Stimulated activated CD4-positive, alpha-beta T cell treated with anti-CD3 and anti-CD28 coated beads, Interleukin-12 subunit alpha, Interleukin-12 subunit beta, amount 100 ng/mL, for 4 hours (primary cell): Measurements from ENCODE around the gene LRCH4.
"Not testable (repeated sequence)": the region's sequence is repeated elsewhere in the genome, so short reads cannot be mapped to it uniquely, and the experiment has no call there.

Experiments used
- DNase-seq: peaks from one replicate; pipeline ENCODE4 v3.0.0-alpha.2; 2020

The LRCH4 gene

DNA sequence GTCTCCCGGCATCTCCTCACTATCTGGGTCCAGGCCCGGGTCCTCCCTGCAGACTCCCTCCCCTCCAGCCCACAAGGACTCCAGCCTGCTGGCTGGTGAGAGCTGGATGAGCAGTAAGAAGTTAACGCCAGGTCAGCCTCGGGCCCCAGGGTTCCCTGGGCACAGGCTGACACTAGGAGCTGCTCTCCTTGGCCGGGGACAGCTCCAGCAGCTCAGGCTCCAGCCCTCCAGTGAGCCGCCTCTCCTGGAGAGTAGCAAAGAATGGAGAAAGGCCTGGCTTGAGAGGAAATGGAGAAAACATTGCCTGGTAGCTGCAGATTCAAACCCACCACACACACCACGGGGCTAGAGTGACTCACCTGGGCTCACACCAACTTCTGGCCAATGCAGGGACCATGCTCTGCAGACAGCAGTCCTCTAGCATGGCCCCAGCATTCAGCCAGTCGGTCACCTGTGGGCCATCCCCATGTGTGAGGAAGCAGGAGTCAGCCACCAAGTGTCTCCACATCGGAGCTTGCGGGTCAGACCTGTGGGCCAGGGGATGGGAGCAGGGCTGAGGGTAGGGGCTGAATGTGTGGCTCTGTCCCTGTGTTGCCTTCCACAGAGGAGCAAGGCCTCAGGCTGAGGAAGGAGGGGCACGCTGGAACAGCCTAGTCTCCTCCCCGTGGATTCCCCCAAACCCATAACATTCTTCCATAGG is 18.7 kb downstream of the LRCH4 start:
- DNase-seq: no peak

DNA sequence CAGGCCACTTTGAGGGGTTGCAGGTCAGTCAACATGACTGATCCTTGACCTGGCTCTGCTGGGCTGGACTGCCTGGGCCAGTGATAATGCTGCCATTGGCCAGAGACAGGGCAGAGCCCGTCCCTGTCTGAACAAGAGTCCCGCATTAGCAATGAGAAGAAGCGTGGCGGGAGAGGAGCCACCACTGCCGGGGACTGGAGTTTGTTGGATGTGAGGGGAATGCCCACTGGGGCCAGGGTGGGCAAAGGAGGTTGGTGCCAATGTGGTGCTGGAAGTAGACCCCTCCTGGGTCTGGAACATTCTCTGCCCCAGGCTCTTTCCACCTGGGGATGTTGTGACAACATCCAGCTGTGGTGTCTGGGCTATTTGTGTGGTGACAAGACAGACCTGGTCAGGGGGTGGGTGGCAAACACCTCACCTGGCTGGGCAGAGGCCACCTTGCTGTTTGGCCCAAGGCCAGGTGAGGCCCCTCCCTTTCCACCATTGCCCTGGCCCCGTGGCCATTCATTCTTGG is 19.9 kb downstream of the LRCH4 start:
- no peak for DNase-seq

DNA sequence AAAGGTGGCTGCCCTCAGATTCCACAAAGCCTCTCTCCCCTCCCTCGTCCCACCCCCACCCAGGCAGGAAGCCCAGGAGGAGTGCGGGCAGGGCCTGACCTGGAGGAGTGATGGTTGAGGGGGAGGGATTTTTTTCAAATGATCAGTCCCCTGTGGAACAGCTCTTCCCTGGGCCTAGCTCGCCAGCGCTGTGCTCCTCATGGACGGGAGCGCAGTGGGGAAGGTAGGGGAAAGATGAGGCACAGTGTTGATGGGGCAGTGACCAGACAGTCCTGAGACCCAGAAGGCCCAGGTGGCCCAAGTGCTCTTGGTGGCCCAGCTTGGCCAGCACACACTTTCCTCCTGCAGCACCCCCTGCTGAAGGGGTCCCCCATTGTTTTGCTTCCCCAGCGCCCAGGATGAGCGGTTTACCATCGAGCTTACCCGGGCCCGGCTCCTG is 20.8 kb downstream of the LRCH4 start:
- no peak for DNase-seq

DNA sequence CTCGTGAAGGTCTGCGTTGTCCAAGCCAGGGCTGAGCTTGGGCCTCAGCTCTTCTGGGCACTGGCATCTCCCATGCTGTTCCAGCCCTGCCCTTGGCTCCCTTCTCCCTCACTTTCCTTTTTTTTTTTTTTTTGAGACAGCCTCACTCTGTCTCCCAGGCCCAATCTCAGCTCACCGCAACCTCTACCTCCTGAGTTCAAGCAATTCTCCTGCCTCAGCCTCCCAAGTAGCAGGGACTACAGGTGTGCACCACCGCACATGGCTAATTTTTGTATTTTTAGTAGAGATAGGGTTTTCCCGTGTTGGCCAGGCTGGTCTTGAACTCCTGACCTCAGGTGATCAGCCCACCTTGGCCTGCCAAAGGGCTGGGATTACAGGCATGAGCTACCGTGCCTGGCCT is 21.5 kb downstream of the LRCH4 start:
- DNase-seq: not testable (repeated sequence)

DNA sequence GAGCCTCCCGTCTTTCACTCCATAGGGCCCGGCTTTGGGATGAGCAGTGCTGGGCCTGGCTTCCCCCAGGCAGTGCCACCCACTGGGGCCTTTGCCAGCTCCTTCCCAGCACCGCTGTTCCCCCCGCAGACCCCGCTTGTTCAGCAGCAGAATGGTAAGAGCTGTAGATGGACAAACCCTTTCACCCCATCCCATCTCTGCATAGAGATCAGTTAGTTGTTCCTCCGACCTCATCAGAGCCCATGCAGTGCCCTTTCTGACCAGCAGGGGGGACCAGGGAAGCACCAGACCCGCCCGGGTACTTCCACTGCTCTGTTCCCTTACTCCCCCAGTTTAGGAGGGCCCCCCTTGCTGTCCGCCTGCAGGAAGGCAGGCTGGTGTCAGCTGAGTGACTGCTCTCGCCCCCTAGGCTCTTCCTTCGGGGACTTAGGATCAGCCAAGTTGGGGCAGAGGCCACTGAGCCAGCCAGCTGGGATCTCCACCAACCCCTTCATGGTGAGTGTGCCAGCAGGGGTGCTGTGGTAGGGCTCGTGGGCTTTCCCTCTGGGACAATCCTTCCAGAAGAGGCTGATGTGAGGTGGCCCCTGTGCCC is 22.0 kb downstream of the LRCH4 start:
- DNase-seq: peak; percentile 88

DNA sequence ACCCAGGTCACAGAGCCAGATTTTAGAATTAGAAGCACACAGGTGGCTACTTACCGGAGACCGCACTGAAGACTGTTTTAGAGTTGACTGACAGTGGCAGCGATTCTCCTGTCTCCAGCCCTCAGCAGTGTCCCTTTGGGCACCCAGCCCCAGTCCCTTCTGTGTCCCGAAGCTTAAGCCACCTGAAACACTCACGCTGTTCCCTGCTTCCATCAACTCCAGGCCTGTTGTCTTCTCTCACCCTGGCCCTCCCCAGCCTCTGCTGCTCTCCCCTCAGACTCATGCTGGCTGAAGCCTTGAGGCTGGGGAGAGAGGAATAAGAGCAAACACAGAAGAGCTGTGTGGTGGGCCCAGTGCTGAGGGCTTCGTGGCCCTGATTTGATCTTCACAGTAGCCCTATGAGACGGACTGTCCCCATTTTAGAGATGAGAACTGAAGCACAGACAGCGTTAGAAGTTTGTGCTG is 22.8 kb downstream of the LRCH4 start:
- DNase-seq: no peak

DNA sequence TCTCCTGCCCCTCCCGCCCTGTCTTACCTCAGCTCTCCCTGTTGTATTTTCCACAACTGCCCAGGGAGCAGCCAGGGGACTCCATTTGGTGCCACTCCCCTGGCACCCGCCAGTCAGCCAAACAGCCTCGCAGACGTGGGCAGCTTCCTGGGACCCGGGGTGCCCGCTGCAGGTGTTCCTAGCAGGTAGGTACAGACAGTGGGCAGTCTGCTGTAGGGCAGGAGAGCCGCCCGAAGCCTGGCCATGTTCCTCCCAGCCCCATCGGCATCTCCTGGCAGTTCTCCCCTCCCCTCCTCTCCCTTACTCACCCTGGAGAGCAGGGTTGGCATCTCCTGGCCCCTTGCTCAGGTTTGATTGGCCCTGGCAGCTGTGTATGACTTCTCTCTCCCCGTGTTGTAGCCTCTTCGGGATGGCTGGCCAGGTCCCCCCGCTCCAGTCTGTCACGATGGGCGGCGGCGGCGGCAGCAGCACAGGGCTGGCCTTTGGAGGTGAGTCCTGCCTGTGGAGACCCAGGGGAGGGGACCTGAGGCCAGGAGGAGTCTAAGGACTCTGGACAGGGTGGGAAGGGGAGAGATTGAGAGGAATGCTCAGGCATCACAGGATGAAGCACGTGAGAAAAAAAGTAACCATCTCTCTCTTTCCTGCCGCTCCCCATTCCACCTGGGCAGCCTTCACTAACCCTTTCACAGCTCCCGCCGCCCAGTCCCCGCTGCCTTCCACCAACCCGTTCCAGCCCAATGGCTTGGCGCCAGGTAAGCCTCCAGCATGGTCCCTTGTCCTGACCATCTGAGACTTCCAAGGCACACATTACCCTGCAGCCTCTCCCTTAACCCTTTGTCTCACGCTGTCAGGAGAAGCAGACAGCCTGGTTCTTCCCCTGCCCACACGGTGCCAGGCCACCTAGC is 23.5 kb downstream of the LRCH4 start:
- DNase-seq: no peak

DNA sequence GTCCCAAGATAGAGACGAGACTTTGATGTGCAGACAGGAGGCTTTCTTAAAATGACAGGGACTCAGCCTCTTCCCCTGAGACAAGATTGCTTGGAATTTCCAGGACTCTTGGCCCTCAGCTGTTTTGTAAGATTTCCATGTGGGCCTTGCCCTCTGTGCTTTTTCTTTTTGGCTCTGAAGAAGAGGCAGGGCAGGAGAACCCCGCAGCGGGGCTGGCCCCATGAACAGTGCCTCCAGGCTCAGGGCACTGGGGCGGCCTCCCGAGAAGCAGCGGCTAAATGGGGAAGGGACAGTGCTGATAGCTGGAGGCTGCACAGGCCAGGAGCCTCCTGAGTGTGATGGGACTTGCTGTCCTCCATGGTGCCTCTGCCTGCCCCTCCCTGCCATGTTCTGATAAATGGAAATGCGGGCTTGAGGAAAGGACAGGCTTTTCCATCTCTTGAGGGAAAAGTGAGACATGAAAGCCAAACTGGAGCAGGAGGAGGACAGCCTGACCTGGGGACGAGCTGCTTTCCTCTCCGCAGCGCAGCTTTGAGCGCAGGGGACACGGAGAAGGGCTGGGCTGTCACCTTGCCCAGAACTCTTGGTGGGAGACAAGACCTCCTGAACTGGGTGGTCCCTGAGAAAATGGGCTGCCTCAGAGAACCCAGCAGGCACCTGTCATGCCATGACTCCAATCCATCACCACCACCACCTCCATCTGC is 24.3 kb downstream of the LRCH4 start:
- no peak for DNase-seq

DNA sequence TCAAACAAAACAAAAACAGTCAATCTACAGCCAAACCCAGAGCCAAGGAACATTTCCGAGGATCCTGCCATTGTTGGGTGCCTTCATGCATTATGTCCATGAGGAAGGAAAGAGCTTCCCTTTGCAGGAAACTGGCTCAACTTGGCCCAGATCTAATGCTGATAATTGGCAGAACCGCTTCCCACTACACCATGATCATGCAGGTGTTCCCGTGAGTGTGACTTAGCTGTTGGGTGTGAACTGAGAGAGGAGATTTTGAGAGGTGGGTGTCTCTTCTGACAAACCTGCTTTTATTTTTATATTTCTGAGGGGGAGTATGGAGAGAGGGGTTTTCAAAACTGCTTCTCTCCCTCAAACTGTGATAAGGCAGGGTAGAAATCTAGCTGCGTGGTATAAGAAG is 26.8 kb downstream of the LRCH4 start:
- no peak for DNase-seq

DNA sequence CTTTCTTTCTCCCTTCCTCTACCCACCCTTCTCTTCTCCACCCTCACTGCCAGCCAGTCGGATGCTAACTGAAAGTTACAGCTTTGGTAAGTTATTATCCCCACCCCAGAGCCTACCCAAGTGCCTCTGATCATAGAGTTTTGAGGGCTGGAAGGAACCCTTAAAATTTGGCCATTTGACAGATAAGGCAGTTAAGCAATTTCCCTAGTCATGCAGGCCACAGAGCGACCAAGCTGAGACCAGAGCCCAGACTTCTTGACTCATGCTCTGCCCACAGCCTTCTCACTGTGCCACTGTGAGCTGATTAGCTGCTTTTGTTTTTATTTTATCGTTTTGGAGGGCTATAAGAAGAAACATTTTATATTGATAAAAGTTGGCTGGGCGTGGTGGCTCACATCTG is 29.4 kb downstream of the LRCH4 start:
- no peak for DNase-seq

DNA sequence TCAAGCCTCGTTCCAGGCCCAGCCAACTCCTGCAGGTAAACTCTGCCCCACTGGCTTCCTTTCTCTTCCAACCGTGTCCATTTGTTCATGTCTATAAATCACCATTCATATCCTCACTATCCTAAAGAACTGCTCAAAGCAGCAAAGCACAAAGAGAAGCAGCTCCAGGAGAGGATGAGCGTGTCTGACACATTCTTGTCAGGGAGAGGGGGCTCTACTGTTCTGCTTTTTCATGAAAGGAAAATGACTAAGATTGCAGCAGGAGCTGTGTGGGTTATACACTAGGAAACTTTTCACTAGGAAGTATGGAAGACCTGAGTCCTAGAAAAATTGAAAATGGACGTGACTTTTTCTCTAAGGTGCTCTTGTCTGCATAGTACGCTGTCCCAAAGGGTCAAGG is 30.2 kb downstream of the LRCH4 start:
- no peak for DNase-seq

DNA sequence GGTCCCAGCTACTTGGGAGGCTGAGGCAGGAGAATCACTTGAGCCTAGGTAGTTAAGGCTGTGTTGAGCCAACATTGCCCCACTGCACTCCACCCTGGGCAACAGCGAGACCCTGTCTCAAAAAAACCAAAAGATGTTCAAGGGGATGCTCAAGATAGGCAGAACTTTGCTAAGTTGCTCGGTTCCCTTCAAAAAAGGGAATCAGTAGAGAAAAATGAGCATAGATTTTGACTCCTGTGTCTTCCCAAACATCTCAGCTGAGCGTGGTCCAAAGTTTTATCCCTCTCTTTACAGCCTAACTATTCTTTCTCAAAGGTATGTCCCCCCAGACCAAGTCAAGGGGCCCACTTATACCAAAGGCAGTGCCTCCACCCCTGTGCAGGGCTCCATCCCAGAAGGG is 32.9 kb downstream of the LRCH4 start:
- no peak for DNase-seq

DNA sequence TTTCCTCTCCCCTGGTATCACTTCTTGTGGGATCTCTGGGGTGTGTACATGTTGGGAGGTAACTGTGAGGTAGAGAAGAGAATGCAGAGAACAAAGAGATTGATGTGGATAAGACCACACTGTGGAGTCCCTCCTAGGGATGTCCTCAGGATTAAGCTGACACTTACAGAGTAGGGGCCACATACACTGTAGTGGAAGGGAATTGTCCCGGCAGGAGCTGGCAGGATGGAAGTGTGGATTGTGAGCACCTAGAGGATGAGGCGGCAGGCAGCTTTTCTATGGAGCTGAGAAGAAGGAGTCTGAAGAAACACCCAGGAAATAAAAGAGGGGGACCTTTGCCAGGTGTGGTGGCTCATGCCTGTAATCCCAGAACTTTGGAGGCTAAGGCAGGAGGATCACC is 33.4 kb downstream of the LRCH4 start:
- no peak for DNase-seq

DNA sequence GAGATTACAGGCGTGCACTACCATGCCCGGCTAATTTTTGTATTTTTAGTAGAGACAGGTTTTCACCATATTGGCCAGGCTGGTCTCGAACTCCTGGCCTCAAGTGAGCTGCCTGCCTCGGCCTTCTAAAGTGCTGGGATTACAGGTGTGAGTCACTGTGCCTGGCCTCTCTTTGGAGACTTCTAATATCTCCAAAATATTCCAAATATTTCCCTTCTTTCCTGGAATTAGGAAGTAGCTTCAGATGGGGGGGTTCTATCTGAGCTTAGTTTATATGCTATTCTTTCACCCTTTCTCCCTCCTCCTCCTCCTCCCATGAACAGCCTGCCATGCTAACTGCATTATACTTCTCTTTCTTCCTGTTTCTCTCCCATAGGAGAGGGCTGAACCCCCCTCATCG is 37.5 kb downstream of the LRCH4 start:
- DNase-seq: not testable (repeated sequence)

DNA sequence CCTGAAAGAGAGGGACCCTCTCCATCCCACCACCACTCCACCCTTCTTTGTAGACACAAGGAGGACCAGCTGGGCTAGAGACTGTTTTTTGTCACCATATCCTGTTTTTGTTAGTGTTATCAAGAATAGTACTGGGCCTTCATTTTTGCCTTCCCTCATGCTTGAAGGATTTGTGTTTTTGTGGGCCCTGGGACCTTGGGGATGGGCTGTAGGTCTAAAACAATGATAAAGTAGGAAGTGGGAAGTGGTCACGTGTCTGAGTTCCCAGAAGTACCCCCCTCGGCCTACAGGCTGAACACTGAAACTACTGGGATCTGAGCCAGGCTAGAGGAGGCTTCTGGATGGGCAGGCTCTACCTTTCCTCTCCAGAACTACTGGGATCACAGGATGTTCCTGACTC is 38.1 kb downstream of the LRCH4 start:
- DNase-seq: no peak

DNA sequence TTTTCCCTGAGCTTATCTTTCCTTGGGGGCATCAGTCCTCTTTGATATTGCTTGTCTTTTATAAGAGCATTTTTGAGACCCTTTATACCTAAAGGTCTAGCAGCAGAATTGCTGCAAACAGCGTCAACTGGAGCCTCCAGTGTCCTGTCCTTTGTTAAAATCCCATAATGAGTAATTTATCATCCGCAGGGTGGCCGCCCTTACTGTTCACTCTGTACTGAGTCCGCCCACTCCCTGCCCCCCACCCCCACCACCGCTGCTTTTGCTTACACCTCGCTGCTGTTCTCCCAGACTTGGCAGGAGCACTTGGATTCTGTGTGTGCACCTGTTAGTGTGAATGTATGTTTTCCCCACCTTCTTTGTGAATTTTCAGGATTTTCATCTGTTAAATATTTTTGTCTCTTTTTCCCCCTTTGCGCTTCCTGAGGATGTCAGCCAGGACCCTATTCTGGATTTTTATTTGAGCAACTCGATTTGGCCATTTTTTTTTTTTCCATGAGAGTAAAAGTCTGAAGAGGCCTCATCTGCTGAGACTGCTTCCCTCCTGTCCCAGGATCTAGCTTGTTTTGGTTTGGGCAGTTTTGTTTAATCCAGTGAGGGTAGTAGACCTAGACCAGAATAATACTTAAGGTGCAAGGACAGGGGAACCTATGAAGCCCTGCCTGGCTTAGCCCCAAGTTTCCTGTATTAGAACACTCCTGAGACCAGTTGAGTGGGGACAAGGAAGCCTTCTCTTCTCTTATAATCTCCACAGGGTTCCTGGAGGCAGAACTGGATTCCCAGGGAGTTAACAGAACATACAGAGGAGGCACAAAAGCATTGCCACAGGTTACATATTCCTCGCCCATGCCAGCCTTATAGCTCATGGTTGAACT is 38.8 kb downstream of the LRCH4 start:
- no peak for DNase-seq

DNA sequence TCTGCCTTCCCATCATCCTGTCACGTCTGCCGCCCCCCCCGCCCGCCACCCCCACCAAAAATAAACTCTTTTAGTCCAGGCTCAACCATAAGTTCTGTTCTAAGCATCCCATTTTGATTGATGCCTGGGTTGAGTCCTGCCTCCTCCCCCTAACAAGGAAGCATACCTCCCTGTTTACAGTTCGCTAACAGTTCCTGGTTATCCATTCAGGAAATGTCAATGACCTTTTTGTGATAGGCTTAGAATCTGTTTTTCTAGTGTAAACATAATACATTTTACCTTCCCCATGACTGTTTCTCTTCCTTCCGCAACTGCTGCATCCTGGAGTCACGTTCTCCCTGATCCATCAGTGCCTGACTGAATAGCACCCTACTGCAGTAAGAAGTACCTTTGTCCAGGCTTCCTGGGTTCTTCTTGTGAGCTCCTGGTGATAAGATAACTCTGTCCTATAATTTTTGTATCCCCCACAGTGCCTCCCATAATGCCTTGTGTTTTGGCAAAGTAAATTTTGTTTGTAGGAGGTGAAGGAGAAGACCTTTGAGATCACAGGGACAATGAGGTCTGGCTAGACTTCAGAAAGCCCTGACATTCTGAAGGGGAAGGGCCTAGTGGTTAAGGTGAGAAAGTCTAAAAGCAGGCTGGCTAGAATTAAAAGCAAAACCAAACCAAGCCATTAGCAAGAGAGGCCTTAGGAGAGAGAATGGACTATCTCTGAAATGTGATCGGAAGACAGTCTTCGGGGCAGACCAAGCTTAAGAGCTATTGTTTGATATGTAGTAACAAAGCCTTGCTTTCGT is 39.6 kb downstream of the LRCH4 start:
- no peak for DNase-seq

DNA sequence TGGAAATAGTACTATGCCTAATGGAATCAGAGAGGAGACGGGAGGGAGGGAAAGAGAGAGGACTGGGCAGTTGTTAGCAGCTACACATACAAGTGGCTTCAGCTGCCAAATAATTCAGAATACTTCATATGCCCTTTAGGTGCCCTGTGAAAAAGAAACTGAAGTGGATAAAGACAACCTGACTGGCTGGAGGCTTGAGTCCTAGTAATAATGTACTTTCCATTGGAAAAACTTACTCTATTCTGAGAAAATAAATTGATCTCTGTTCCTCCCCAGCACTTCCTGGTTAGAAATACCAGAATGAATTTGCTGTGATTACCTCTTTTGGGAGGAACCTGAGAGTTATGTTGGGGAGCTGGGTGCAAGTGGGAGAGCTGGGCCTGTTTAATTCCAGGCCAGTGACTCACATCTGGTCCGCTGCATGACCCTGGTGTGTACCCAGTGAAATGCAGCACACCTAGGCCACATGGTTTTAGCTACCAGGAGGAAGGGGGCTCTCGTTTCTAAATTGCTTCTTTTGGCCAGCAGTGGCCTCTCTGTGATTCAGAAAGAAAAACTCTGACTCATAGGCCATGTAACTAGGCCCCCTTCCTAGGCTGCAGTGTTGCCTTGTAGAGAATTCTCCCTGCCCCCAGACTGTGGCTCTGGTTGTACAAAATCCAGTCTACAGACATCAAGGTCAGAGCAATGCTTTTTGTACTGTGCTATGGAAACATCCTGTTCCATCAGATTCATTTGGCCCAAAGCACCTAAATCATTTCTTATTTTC is 40.4 kb downstream of the LRCH4 start:
- DNase-seq: peak; percentile 33

DNA sequence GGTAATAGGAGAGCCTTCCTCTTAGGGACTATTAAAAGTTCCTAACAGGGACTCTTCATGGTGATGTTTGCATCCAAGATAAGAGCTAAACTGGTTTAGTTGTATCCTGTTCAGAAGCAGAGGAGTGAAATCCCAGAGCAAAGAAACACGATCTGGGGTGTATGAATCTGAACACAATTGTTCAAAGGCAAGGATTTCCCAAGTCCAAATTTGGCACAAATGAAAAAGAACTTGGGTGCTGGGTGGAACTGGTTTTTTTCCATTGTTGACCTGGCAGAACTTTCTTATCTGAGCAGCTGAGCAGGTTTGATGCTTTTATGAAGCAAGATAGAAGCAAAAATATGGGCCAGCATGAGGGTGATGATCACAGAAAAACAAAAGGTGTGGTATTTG is 41.0 kb downstream of the LRCH4 start:
- DNase-seq: no peak

DNA sequence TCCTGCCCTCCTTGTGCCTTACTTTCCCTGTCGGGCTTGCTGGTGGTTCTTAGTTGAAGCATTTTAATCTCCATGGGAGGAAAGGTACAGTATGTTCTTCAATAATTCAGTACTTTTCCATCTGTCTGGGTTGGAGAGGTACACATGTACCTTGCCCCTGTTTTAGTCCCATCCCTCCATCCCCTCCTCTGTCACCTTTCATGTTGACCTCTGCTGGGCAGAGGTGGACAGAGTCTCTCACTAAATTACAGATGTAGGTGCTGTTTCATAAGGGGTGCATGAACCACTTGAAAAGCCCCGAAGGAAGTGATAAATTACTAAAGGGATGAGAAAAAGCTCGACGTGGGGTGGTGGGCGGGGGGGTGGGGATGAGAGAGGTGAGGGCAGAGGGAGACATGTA is 41.5 kb downstream of the LRCH4 start:
- DNase-seq: no peak
